ENCODE results near the gene TBC1D8. TPM values are rescaled to one million over a fixed set of nuclear protein-coding genes. Genes with fewer than 3 reads are reported as not detected.

TBC1D8 gene
- total and polyA plus RNA-seq, 2 of the 8 experiments (the other 6 are each of a cell fraction or from before 2014, with no cell fraction given) = 20.8 to 21.8 TPM

GRCh38 chr2:101161658-101162057 is 10.5 kb upstream of the TBC1D8 start:
- no peaks in the 10 kb centered on the region for H3K27me3 ChIP-seq (replicated peaks in 1 of 4; ENCODE audit: control insufficient read depth in 3 of 4, extremely low read depth in 1 of 4, insufficient read depth in 3 of 4, low read length in 3 of 4)
- no peak for TF ChIP-seq E2F6 (IDR thresholded peaks at IDR 0.05)
- no peak for TF ChIP-seq RXRA (IDR thresholded peaks at IDR 0.05; ENCODE audit: insufficient read depth, low read depth, low read length)
- no peak for TF ChIP-seq EGR1 (IDR thresholded peaks at IDR 0.05; ENCODE audit: borderline replicate concordance, low read depth, low read length)
- TF ChIP-seq RNF2 (IDR thresholded peaks at IDR 0.05; ENCODE audit: borderline replicate concordance, low read depth, low read length, missing control alignments, poor library complexity, severe bottlenecking) = no peak
- no peak for TF ChIP-seq PHF8 (conservative IDR thresholded peaks at IDR 0.05; ENCODE audit: low read depth, low read length)
- TF ChIP-seq JUND (IDR thresholded peaks at IDR 0.05; ENCODE audit: low read length) = no peak
- TF ChIP-seq KDM4A (IDR thresholded peaks at IDR 0.05; ENCODE audit: low read depth, low read length, severe bottlenecking) = no peak
- TF ChIP-seq MAFK (IDR thresholded peaks at IDR 0.05; ENCODE audit: low read depth, low read length) = no peak
- no peak for TF ChIP-seq RAD21 (IDR thresholded peaks at IDR 0.05 in 1 of 2, conservative IDR thresholded peaks at IDR 0.05 in 1 of 2; ENCODE audit: low read depth in 2 of 2, low read length in 2 of 2)
- no peak for TF ChIP-seq ATF2 (IDR thresholded peaks at IDR 0.05; ENCODE audit: low read length)

More at GRCh38 chr2:101161658-101162057, 10.5 kb upstream of the TBC1D8 start:
- H3K79me1 ChIP-seq (ENCODE audit: low read depth, low read length) = no peaks in the 10 kb centered on the region
- H3K9ac ChIP-seq (replicated peaks in 1 of 4; ENCODE audit: extremely low read depth in 1 of 4, low read depth in 3 of 4, low read length in 3 of 4) = no peak overlapping the region
- ChIA-PET CTCF (ENCODE audit: partially characterized antibody) (interaction anchor here (1.0 to 2.8 kb wide), 5 partner anchors 9 to 125 kb away, joined by 3 to 14 read pairs (median 4); partner anchors contain the start of gene TBC1D8), POLR2A (ENCODE audit: partially characterized antibody) (interaction anchor here (0.9 to 16.5 kb wide), 2 partner anchors 123 to 156 kb away, joined by 4 to 151 read pairs; partner anchors contain the start of gene RPL31)
- no peaks in the 10 kb centered on the region for H3K23me2 ChIP-seq (ENCODE audit: low read depth, low read length)
- no peak overlapping the region for H3K23ac ChIP-seq (ENCODE audit: insufficient read length)
- peaks cover 1 to 12% (median 2%) of the 10 kb centered on the region in 4 experiments; a peak in 5 of 7 replicates for H3K4me1 ChIP-seq (replicated peaks in 1 of 4; ENCODE audit: control insufficient read depth in 3 of 4, insufficient read depth in 4 of 4, low read length in 3 of 4)
- no peak overlapping the region for H3K4ac ChIP-seq (replicated peaks; ENCODE audit: insufficient read length, low read depth, low read length)
- no peak overlapping the region for H3K14ac ChIP-seq (ENCODE audit: insufficient read length)
- H4K91ac ChIP-seq (replicated peaks; ENCODE audit: insufficient read length, low read length) = no peak overlapping the region
- WGBS, 2 experiments (ENCODE audit: extremely low coverage in 1 of 2, insufficient coverage in 1 of 2, insufficient read length in 1 of 2, insufficient replicate concordance in 2 of 2, low coverage in 1 of 2, low lambda C conversion rate in 2 of 2, missing lambda C conversion rate in 1 of 2) = 85% methylated on average over 3 of the region's 3 CpGs; no CpG with 5 or more reads in 1 of the 2 experiments
- no peak overlapping the region for H3K18ac ChIP-seq (ENCODE audit: extremely low read depth, low read length)
- FAIRE-seq = no peak
- no peaks in the 10 kb centered on the region; a peak in 2 of 8 replicates for H3K36me3 ChIP-seq (ENCODE audit: control insufficient read depth in 2 of 4, insufficient read depth in 4 of 4, low read length in 3 of 4)
- no peak overlapping the region; the same call in 1 of the 2 replicates for H2BK12ac ChIP-seq (ENCODE audit: low read depth, low read length)
- no peak overlapping the region for H3K27ac ChIP-seq (ENCODE audit: low read depth, low read length)
- H2AFZ ChIP-seq (ENCODE audit: low read length) = no peak overlapping the region
- H3K4me3 ChIP-seq (ENCODE audit: extremely low read depth in 1 of 4, insufficient read depth in 2 of 4, low read depth in 3 of 4, low read length in 4 of 4) = no peak overlapping the region
- no peaks in the 10 kb centered on the region for H4K20me1 ChIP-seq (replicated peaks in 1 of 2; ENCODE audit: control insufficient read depth in 1 of 2, insufficient read depth in 2 of 2, low read length in 2 of 2)
- no peak overlapping the region for H2AK5ac ChIP-seq (ENCODE audit: low read depth, low read length)
- H2BK15ac ChIP-seq (ENCODE audit: low read length) = no peak overlapping the region
- no peak overlapping the region for H4K8ac ChIP-seq (ENCODE audit: extremely low read depth, insufficient read depth, low read length)
- no peak overlapping the region for H3K56ac ChIP-seq (replicated peaks; ENCODE audit: insufficient read length, low read depth, low read length)
- H2BK5ac ChIP-seq (ENCODE audit: low read depth, low read length) = no peak overlapping the region
- no peak for DNase-seq (ENCODE audit: low read depth in 1 of 2, low spot score in 2 of 2)
- no peak overlapping the region for H4K5ac ChIP-seq (ENCODE audit: insufficient read length, low read depth, low read length)
- H3K4me2 ChIP-seq (ENCODE audit: insufficient read depth in 1 of 2, low read depth in 2 of 2, low read length in 2 of 2) = no peak overlapping the region
- no peak overlapping the region for H2BK120ac ChIP-seq (replicated peaks; ENCODE audit: low read depth, low read length)
- no peaks in the 10 kb centered on the region for H3K79me2 ChIP-seq (ENCODE audit: control insufficient read depth in 1 of 2, insufficient read depth in 2 of 2, low read length in 2 of 2)
- H3K9me3 ChIP-seq (ENCODE audit: insufficient read depth in 2 of 2, low read depth in 1 of 2, low read length in 1 of 2) = peaks cover 8 to 13% of the 10 kb centered on the region in 2 experiments
- H2BK20ac ChIP-seq (ENCODE audit: low read length) = no peak overlapping the region; the same call in 1 of the 2 replicates
